ENCODE data around the gene CROCC2.

The CROCC2 gene

GRCh38 chr2:240906141-240906910, at the start of gene CROCC2:
Gene CROCC2 (plus strand): TSS chr2:240906336. CDS start chr2:240906514, 178 bp downstream.
- no peak for DNase-seq

DNA sequence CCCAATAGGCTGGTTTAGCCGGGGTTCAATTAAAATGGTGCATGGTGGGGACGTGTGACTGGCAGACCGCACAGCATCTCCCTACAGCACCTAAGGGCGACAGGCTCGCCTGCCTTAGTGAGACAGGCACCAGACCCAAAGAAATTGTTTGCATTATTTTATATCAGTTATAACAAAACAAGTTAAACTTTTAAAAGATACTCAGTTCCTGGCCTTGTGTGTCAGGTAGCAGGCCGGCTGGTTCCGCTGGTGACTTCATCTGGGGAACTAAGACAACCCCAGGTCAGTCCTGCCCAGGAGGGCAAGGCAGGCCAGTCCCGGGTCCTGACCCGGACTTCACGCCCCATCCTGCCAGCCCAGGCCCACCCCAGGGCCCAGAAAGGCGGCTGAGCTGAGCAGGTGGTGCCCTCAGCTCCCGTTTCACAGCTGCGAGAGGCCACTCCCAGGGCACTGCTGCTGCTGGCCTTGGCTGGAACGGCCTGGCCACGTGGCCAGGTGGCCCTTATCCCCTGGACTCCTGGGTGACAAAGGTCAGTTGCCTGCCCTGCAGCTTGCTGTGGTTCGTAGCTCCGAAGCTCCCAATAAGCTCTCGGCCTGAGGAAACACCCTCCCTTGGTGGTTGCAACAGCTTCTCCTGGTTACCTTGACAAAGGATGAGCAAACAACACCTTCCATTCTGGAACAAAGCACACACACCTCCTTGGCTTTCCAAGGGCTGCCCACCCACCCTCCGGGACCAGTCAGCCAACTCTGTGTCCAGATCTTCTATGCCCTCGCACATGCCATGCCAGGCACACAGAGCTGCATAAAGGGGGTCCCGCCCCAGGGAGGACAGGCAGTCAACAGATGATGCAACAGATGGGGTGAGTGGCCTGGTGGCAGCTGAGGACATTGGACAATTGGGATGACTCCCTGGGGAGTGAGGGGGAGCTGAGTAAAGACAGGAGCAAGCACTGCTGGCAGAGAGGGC, 48.8 kb upstream of the CROCC2 start:
- no peak for DNase-seq

DNA sequence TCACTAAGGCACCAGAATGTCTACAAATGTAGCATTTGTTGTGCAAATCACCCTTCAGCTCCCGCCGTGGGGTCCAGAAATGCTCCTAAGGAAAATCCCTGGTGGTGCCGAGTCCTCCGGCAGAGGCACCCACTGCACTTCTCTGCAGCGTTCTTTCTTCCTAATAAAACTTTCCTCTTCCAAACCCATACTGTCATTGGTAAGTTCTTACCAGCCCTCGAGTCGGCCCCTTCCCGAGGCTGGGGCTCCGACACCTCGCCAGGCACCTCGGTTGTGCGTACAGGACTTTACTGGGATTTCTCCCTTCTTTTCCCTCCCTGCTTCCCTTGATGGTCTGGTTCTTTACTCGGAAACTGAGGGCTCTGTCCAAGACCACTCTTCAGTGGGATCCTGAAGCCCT, 47.8 kb upstream of the CROCC2 start:
- DNase-seq, result no peak

DNA sequence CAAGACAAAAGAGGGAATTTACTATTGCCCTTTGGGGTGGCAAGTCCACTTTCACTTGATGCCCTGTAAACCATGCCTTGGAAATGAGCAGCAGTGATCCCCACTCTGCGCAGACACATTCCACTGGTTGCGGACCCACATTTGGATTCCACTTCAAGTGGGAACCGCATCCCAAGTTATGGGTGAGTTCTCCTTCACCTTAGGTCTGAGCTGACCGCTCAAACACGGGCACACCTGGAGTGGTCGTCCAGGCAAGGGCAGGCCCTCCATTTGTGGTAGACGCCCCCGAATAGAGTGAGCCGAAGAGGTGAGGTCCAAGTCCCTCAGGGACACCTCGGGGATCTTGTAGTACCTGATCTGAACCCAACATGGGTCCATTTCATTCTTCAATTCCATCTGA, 47.3 kb upstream of the CROCC2 start:
- DNase-seq, result no peak

- DNase-seq, result no peak
These were observed 44.6 kb upstream of the CROCC2 start for GRCh38 chr2:240861547-240861946.

- no peak for DNase-seq
These were observed 41.7 kb upstream of the CROCC2 start for GRCh38 chr2:240864475-240864874.

DNA sequence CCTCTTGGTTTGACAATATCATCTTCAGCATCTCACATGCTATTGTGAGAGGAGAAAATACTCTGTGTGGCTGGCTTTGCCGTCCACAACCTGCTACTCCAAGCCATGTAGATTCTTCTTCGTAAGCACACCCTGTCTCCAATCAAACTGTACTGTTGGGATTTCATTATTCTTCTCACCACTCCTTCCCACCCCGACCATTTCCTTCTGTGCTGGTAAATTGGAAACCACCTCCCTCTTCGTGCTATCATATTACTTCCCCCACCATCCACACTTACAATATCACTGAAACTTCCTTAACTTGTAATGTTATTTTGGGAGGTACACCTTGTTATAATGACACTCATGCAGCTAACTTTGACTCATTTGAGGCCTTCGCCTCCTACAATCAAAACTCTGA, 40.7 kb upstream of the CROCC2 start:
- DNase-seq, result no peak

DNA sequence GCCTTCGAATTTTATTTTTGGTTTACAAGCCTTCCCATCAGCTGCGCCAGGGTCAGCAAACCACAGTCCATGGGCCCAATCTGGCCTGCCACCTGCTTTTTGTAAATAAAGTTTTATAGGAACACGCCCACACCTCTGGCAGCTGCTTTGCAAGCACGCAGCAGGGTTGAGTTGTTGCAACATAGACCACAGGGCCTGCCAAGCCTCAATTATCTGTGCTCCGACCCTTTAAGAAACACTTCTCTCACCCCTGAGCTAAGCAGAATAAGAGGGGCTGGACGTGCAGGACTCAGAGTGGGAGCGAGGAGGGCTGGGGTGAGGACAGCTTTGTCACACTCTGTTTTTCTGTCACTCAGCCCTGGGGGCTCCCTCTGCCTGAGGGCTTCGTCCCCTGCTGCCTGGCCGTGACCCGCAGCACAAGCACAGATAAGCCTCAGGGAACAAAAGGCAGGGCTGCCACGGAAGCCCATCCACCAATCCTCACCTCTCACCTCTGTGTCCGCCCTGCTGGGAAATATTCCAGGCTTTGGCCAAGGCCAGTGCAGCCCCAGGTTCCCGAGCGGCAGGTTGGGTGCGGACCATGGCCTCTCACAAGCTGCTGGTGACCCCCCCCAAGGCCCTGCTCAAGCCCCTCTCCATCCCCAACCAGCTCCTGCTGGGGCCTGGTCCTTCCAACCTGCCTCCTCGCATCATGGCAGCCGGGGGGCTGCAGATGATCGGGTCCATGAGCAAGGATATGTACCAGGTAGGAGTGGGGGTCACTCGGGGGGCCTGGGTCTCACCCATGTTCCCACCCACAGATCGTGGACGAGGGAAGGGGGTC, 37.6 kb upstream of the CROCC2 start, which contains the start of gene AGXT:
Gene AGXT, plus strand, starts transcription at position 539 of the 823 bp plus-strand sequence. Its CDS starts 42 bp downstream, at position 581.
- no peak for DNase-seq

DNA sequence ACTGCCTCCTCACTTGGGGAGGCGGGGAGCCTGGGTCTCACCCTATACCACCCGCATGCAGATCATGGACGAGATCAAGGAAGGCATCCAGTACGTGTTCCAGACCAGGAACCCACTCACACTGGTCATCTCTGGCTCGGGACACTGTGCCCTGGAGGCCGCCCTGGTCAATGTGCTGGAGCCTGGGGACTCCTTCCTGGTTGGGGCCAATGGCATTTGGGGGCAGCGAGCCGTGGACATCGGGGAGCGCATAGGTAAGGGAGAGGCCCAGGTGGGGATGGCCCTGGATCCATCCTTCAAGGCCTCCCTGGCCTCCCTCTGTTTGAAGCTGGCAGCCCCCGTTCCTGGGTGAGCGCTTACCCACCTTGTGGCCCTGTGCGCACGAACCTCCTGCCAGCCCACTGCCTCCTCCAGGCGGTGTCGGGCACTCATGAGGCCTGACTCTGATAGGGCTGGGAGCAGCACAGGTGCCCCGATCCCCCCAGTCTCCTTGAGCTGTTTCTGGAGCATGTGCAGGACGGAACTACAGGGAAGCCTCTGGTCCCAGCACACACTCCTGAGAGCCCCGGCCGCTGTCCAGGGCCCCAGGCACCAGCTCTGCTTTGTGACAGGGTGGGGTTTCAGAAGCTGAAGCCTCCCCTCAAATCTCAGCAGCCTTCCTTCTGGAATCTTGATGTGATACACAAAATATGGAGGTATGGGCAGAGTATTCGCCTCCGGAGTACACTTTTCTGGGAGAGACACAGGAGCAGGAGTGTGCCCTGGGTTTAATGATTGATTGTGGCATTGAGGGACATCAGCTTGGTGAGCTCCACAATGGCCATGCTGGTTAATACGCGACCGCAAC, 36.8 kb upstream of the CROCC2 start:
- no peak for DNase-seq

- no peak for DNase-seq
These were observed 35.9 kb upstream of the CROCC2 start for GRCh38 chr2:240869956-240870875.

- DNase-seq, result no peak
These were observed 34.8 kb upstream of the CROCC2 start for GRCh38 chr2:240871071-240871958.

DNA sequence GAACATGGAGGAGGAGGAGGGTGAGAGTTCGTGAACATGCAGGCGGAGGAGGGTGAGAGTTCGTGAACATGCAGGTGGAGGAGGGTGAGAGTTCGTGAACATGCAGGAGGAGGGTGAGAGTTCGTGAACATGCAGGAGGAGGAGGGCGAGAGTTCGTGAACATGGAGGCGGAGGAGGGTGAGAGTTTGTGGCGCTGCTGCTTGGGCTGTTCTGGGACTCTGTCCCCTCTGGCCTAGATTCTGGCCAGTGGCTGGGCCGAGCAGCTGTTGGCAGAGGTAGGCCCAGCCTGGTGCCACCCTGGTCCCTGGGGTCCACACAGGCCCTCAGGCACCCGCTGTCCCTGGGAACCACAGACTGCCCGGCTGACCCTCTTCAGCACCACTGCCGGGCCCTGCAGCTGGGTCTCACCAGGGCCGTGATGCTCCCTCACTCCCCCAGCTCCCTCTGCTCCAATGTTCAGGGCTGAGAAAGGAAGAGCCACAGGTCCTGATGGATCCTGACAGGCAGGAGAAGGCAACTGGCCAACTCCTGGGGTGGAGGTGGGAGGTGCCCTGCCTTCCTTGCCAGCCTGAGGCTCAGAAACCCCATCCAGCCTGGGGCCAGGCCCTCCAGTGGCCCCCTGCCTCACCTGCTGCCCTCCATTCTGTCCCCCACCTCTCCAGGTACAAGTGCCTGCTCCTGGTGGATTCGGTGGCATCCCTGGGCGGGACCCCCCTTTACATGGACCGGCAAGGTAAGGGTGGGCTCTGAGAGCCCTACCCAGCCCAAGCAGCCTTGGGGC, 33.6 kb upstream of the CROCC2 start:
- no peak for DNase-seq

- DNase-seq, result no peak
These were observed 32.9 kb upstream of the CROCC2 start for GRCh38 chr2:240873098-240873788.

- DNase-seq, result no peak
These were observed 32.1 kb upstream of the CROCC2 start for GRCh38 chr2:240873805-240874714.

GRCh38 chr2:240874715-240875227, 31.4 kb upstream of the CROCC2 start:
- DNase-seq, result no peak

GRCh38 chr2:240875228-240876034, 30.7 kb upstream of the CROCC2 start:
- DNase-seq, result no peak
